IPS-15b (cell line): ENCODE measurements around the gene PKD1L1.

Experiments
- H3K27me3 ChIP-seq: one replicate; pipeline ENCODE4 v1.6.1; 2013; ENCODE audit warnings: low read length; ENCODE audit not compliant: control insufficient read depth, insufficient read depth
- H3K36me3 ChIP-seq: one replicate; pipeline ENCODE4 v1.6.1; 2013; ENCODE audit warnings: low read length; ENCODE audit not compliant: control insufficient read depth, insufficient read depth
- H3K4me1 ChIP-seq: one replicate; pipeline ENCODE4 v1.6.1; 2013; ENCODE audit warnings: mild to moderate bottlenecking, low read length; ENCODE audit not compliant: control insufficient read depth, insufficient read depth
- H3K4me3 ChIP-seq: one replicate; pipeline ENCODE4 v1.5.1; 2013; ENCODE audit warnings: low read depth, low read length
- H3K9ac ChIP-seq: one replicate; pipeline ENCODE4 v1.6.1; 2013; ENCODE audit warnings: low read depth, mild to moderate bottlenecking, low read length
- H3K9me3 ChIP-seq: one replicate; pipeline ENCODE4 v1.6.1; 2013; ENCODE audit warnings: mild to moderate bottlenecking, low read length; ENCODE audit not compliant: control insufficient read depth, insufficient read depth

Gene PKD1L1

DNA sequence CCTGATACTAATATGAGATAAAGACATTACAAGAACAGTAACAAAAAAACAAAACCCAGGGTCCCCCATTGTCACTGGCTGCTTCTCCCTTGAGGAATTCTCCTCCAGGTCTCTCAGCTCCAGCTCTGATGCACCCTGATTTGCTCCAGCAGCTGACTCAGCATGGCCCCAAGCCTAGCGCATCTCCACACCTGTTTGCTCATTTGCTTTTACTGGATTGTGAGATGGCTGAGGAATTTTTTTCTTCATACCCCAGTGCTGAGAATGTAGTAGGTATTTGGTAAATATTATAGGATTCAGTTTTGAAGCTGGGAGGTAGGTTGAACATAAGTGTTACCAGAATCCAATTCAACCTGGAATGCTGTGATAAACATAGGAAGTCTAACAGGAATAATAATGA, 171.9 kb downstream of the PKD1L1 start:
- Histone ChIP-seq H3K9ac (no peak overlapping the region), H3K4me1 (no peaks in the 10 kb centered on the region), H3K4me3 (no peak overlapping the region), H3K27me3 (no peaks in the 10 kb centered on the region), H3K9me3 (no peaks in the 10 kb centered on the region), H3K36me3 (no peaks in the 10 kb centered on the region)

GRCh38 chr7:47775238-47775637, 173.0 kb downstream of the PKD1L1 start:
- Histone ChIP-seq H3K27me3 (no peaks in the 10 kb centered on the region), H3K4me1 (no peaks in the 10 kb centered on the region), H3K9ac (no peak overlapping the region), H3K4me3 (no peak overlapping the region), H3K9me3 (no peaks in the 10 kb centered on the region), H3K36me3 (no peaks in the 10 kb centered on the region)

DNA sequence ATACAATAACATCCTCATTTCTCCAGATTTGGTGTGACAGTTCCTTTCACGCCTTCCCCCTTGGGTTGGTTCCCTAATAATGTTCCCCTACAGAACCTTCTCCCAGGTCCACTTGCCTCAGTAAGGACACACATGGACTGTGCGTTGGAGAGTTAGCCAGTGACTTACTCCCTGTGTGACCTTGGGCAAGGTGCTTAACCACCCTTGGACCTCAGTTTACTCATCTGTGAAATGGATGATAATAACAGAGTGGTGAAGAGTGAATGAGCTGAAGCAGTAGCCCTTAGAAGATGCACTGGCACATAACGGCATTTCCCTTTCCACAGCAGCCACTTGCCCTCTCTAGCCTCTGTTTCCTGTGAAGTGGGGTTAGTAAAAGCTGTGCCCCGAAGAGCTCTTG, 175.8 kb downstream of the PKD1L1 start:
- H3K9me3 ChIP-seq: no peaks in the 10 kb centered on the region
- no peak overlapping the region for H3K9ac ChIP-seq
- no peaks in the 10 kb centered on the region for H3K4me1 ChIP-seq
- H3K36me3 ChIP-seq: no peaks in the 10 kb centered on the region
- no peak overlapping the region for H3K4me3 ChIP-seq
- no peaks in the 10 kb centered on the region for H3K27me3 ChIP-seq

GRCh38 chr7:47771990-47772360, 176.3 kb downstream of the PKD1L1 start:
- no peaks in the 10 kb centered on the region for H3K36me3 ChIP-seq

GRCh38 chr7:47771336-47771989, 176.8 kb downstream of the PKD1L1 start:
- no peaks in the 10 kb centered on the region for H3K9me3 ChIP-seq
- H3K9ac ChIP-seq: no peak overlapping the region
- H3K4me3 ChIP-seq: no peak overlapping the region
- no peaks in the 10 kb centered on the region for H3K27me3 ChIP-seq
- H3K36me3 ChIP-seq: no peaks in the 10 kb centered on the region
- no peaks in the 10 kb centered on the region for H3K4me1 ChIP-seq

More at GRCh38 chr7:47771990-47772360, 176.3 kb downstream of the PKD1L1 start:
- Histone ChIP-seq H3K9ac (no peak overlapping the region), H3K27me3 (no peaks in the 10 kb centered on the region), H3K9me3 (no peaks in the 10 kb centered on the region), H3K4me3 (no peak overlapping the region), H3K4me1 (no peaks in the 10 kb centered on the region)

DNA sequence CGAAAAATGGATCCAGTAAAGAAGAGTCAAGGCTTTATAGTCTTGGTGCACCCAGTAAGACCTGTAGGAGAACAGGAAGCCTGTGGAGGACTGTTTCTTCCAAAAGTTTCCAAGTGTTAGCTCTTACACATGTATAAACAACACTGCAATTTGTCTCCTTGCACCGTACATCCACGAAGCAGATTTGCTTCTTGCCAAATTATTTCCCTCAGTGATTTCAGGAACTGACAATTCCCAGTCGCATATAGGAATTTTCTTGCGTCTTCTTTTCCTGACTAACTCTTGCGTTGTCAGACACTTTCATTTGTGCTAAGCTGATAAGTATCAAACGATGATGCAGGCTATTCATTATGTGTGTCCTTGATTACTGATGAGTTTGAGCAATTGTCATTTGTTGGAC, 182.1 kb downstream of the PKD1L1 start:
- H3K9me3 ChIP-seq: no peaks in the 10 kb centered on the region
- H3K4me1 ChIP-seq: no peaks in the 10 kb centered on the region
- H3K4me3 ChIP-seq: no peak overlapping the region
- no peaks in the 10 kb centered on the region for H3K27me3 ChIP-seq
- no peak overlapping the region for H3K9ac ChIP-seq
- H3K36me3 ChIP-seq: no peaks in the 10 kb centered on the region

DNA sequence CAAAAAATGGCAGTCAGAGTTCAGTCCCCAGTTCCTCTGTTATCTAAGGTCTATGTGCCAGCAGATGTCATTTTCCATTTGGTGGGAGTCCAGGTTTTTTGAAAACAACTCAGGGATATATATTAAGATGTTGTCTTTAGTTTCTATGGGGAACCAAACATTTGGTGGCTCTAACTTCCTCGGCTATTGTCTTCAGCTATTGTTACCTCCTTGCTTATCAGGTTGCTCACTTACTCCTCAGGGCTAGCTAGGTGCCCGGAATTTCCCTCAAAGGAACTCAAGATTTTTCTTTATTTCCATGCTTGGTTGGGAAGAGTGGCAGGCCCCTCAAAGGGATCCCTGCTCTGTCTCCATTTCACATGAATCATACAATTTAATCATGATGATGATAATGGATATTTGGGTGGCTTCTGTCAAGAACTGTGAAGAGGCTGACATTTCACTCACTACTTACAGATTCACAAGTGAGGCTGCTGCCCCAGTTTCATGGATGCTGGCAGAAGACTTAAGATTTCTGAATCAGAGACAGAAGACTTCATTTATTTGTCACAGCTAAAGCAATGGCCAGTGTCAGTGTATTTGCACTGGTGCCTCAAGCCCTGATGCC, 182.8 kb downstream of the PKD1L1 start:
- Histone ChIP-seq H3K36me3 (no peaks in the 10 kb centered on the region), H3K27me3 (no peaks in the 10 kb centered on the region), H3K9ac (no peak overlapping the region), H3K4me1 (no peaks in the 10 kb centered on the region), H3K9me3 (no peaks in the 10 kb centered on the region), H3K4me3 (no peak overlapping the region)

GRCh38 chr7:47764746-47765145, 183.5 kb downstream of the PKD1L1 start:
- no peak overlapping the region for H3K9ac ChIP-seq
- no peak overlapping the region for H3K4me3 ChIP-seq
- H3K4me1 ChIP-seq: no peaks in the 10 kb centered on the region
- no peaks in the 10 kb centered on the region for H3K27me3 ChIP-seq
- no peaks in the 10 kb centered on the region for H3K36me3 ChIP-seq
- no peaks in the 10 kb centered on the region for H3K9me3 ChIP-seq

DNA sequence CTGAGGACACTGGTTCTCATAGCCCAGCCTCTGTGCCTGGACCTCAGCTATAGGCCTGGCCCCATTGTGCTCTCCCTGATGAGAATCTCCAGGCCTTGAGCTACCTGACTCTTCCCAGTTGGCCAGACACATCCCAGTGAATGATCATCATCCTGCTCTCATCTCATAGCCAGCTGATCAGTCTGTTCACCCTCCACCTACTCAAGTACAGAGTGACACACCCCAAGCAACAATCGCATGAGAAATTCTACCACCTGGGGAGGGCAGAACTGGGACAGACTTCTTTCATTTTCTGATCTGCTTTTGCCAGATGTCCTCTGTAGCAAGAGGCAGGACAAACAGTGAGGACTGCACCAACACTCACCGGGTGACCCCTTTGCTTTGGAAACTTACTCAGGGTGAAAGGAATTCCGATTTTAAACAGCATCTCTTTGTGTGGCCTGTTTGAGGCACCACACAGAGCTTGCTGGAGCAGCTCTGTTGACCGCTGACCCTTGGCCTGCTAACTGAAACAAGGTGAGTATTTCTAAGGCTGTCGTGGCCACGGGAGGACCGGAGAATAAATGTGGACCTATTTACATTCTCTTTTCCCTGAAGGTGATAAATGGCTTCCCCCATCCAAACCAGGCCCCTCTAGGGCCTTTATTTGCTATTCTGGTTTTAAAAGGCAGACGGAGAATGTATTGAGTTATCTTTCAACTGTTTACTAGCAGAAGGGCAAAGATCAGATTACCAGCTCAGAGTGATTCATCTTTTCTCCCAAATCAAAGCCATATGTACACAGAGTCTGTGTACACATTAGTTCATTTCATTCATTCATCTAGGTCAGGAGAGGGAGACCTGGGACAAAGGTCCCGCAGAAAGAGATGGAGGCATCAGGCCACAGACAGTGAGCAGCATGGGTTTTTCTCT, 184.9 kb downstream of the PKD1L1 start:
- no peak overlapping the region for H3K4me3 ChIP-seq
- no peaks in the 10 kb centered on the region for H3K27me3 ChIP-seq
- no peaks in the 10 kb centered on the region for H3K9me3 ChIP-seq
- no peak overlapping the region for H3K9ac ChIP-seq
- H3K36me3 ChIP-seq: no peaks in the 10 kb centered on the region
- no peaks in the 10 kb centered on the region for H3K4me1 ChIP-seq

DNA sequence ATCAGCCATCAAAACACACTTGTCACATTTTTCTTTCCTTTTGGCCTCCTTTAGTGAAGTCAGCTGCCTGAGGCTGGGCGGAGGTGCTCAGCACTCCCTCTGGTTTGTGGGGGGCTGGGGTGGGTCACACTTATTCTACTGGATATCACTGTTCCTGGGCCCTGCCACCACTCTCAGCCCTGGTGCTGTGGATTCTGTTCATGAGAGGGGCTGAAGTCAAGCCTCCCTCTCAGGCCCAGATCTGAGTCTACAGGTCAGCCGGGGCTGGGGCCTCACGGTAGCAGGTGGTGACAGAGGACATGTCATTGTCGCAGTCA, 185.6 kb downstream of the PKD1L1 start:
- no peak overlapping the region for H3K9ac ChIP-seq
- H3K27me3 ChIP-seq: no peaks in the 10 kb centered on the region
- no peaks in the 10 kb centered on the region for H3K36me3 ChIP-seq
- no peak overlapping the region for H3K4me3 ChIP-seq
- no peaks in the 10 kb centered on the region for H3K4me1 ChIP-seq
- H3K9me3 ChIP-seq: no peaks in the 10 kb centered on the region

DNA sequence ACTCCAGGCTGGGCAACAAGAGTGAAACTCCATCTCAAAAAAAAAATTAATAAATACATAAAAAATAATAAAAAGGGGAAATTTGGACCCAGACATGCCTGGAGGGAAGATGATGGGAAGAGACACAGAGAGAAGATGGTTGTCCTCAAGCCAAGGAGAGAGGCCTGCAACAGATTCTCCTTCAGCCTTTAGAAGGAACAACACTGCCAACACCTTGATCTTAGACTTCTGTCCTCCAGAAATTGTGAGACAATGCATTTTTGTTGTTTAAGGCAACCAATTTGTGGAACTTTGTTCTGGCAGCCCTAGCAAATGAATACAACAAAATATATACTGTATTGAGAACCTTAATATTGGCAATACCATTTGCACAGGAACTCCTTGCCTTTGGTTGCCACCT, 186.1 kb downstream of the PKD1L1 start:
- no peaks in the 10 kb centered on the region for H3K27me3 ChIP-seq
- H3K9me3 ChIP-seq: no peaks in the 10 kb centered on the region
- H3K9ac ChIP-seq: no peak overlapping the region

More for the DNA sequence above, 186.1 kb downstream of the PKD1L1 start:
- Histone ChIP-seq H3K4me3 (no peak overlapping the region), H3K4me1 (no peaks in the 10 kb centered on the region), H3K36me3 (no peaks in the 10 kb centered on the region)
